Peyer's patch (tissue), 4 donors: ENCODE data around the gene LIPM.

Experiments
- POLR2A ChIP-seq, 2 donors: fragments of 450-650 bp; IDR thresholded peaks; one replicate each; pipeline ENCODE4 v1.5.1; 2017; ENCODE audit warnings: antibody characterized with exemption in 2 of 2, mild to moderate bottlenecking in 2 of 2, moderate library complexity in 2 of 2
- TF ChIP-seq, protein P1 (sequence below), 6 experiments: fragments of 450-650 bp in 4 of 6; fragments of 200-600 bp in 2 of 6; sonication (generic) in 1 of 6; IDR thresholded peaks; one replicate each; pipeline ENCODE4 v1.5.1; 2017 to 2019; ENCODE audit warnings: antibody characterized with exemption in 6 of 6, mild to moderate bottlenecking in 3 of 6, moderate library complexity in 1 of 6

DNA sequence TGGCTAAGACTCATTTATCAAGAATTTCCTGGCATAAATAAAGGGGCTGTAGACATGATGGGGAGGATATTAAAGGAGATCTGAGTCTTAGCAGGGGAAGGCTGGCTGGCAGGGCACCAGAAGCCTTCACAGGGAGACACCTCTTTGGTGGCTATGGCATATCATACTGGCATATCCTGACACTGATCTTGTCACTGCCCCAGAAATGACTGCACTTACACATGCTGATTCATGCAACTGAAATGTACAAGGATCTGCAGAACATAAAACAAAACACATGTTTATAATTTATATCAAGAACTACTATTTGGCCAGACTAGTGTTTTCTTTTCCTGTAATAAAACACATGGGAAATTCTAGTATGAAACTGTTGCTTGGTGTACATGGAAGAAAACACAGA lies 48.2 kb upstream of the LIPM start:
- TF ChIP-seq, protein P1, sequence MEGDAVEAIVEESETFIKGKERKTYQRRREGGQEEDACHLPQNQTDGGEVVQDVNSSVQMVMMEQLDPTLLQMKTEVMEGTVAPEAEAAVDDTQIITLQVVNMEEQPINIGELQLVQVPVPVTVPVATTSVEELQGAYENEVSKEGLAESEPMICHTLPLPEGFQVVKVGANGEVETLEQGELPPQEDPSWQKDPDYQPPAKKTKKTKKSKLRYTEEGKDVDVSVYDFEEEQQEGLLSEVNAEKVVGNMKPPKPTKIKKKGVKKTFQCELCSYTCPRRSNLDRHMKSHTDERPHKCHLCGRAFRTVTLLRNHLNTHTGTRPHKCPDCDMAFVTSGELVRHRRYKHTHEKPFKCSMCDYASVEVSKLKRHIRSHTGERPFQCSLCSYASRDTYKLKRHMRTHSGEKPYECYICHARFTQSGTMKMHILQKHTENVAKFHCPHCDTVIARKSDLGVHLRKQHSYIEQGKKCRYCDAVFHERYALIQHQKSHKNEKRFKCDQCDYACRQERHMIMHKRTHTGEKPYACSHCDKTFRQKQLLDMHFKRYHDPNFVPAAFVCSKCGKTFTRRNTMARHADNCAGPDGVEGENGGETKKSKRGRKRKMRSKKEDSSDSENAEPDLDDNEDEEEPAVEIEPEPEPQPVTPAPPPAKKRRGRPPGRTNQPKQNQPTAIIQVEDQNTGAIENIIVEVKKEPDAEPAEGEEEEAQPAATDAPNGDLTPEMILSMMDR (IDR thresholded peaks at IDR 0.05): no peak
- TF ChIP-seq POLR2A (IDR thresholded peaks at IDR 0.05): no peak
